ENCODE data around the gene SFXN4.
"Not testable (repeated sequence)": the region's sequence is repeated elsewhere in the genome, so short reads cannot be mapped to it uniquely, and the experiment has no call there.

DNA sequence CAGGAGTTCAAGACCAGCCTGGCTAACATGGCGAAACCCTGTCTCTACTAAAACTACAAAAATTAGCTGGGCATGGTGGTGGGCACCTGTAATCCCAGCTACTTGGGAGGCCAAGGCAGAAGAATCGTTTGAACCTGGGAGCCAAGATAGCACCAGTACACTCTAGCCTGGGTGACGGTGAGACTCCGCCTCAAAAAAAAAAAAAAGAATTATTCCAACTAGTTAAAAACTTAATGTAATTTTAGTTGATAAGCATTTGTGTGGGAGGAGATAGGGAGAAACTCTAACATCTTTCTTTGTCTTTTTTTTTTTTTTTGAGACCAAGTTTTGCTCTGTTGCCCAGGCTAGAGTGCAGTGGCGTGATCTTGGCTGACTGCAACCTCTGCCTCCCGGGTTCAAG, 58.4 kb downstream of the SFXN4 start:
- TF ChIP-seq, protein P1, sequence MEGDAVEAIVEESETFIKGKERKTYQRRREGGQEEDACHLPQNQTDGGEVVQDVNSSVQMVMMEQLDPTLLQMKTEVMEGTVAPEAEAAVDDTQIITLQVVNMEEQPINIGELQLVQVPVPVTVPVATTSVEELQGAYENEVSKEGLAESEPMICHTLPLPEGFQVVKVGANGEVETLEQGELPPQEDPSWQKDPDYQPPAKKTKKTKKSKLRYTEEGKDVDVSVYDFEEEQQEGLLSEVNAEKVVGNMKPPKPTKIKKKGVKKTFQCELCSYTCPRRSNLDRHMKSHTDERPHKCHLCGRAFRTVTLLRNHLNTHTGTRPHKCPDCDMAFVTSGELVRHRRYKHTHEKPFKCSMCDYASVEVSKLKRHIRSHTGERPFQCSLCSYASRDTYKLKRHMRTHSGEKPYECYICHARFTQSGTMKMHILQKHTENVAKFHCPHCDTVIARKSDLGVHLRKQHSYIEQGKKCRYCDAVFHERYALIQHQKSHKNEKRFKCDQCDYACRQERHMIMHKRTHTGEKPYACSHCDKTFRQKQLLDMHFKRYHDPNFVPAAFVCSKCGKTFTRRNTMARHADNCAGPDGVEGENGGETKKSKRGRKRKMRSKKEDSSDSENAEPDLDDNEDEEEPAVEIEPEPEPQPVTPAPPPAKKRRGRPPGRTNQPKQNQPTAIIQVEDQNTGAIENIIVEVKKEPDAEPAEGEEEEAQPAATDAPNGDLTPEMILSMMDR (conservative IDR thresholded peaks at IDR 0.05): not testable (repeated sequence)
- TF ChIP-seq EZH2 (IDR thresholded peaks at IDR 0.05; ENCODE audit: low read depth): not testable (repeated sequence)

Measured in PC-9 (cell line).